Keratinocyte (primary cell): ENCODE results near the gene NEK6. TPM values are rescaled to one million over a fixed set of nuclear protein-coding genes. Genes with fewer than 3 reads are reported as not detected.

ENCODE experiments used
- DNase-seq: peaks from one replicate; pipeline ENCODE4 v3.0.0-alpha.2; 2011; ENCODE audit warnings: low read depth, missing footprints, low spot score
- FAIRE-seq: peaks from 2 replicates; lab custom pipeline; 2011; peaks lifted over from hg19 to GRCh38; lab: Jason Lieb, UNC
- H2AFZ ChIP-seq: 2 replicates; pipeline ENCODE4 v1.6.0; 2012; ENCODE audit warnings: low read length, control low read depth, inconsistent platforms; ENCODE audit not compliant: control insufficient read depth
- H3K27ac ChIP-seq: 2 replicates; pipeline ENCODE4 v1.5.1; 2011; ENCODE audit warnings: low read length; ENCODE audit not compliant: control insufficient read depth, insufficient read depth
- H3K27me3 ChIP-seq: 3 replicates; pipeline ENCODE4 v1.6.0; 2011; ENCODE audit warnings: low read length; ENCODE audit not compliant: control insufficient read depth, insufficient read depth; ENCODE audit errors: extremely low read depth
- H3K36me3 ChIP-seq, 2 experiments: 2 replicates in 1 of 2; 3 replicates in 1 of 2; pipeline ENCODE4 v1.5.1; 2011; ENCODE audit warnings: low read length in 2 of 2, mild to moderate bottlenecking in 1 of 2; ENCODE audit not compliant: control insufficient read depth in 2 of 2, insufficient read depth in 2 of 2; ENCODE audit errors: extremely low read depth in 1 of 2
- H3K4me1 ChIP-seq: 3 replicates; pipeline ENCODE4 v1.5.1; 2011; ENCODE audit warnings: low read length; ENCODE audit not compliant: control insufficient read depth, insufficient read depth; ENCODE audit errors: extremely low read depth
- H3K4me2 ChIP-seq: 3 replicates; pipeline ENCODE4 v1.6.0; 2011; ENCODE audit warnings: low read depth, low read length; ENCODE audit not compliant: control insufficient read depth, insufficient read depth; ENCODE audit errors: extremely low read depth
- H3K4me3 ChIP-seq, 3 experiments: fragments of 200-600 bp in 1 of 3; sonication (generic) in 1 of 3; 2 replicates in 2 of 3; 3 replicates in 1 of 3; pipeline ENCODE4 v1.5.1; 2011 to 2016; ENCODE audit warnings: low read length in 3 of 3, mild to moderate bottlenecking in 3 of 3, control low read depth in 2 of 3, inconsistent platforms in 1 of 3, low read depth in 1 of 3, mixed read lengths in 1 of 3, mixed run types in 1 of 3, moderate library complexity in 1 of 3; ENCODE audit not compliant: control insufficient read depth in 2 of 3, insufficient read depth in 2 of 3; ENCODE audit errors: extremely low read depth in 1 of 3
- H3K79me2 ChIP-seq: 2 replicates; pipeline ENCODE4 v1.6.0; 2012; ENCODE audit warnings: low read length; ENCODE audit not compliant: control insufficient read depth, insufficient read depth
- H3K9ac ChIP-seq: 3 replicates; pipeline ENCODE4 v1.6.0; 2011; ENCODE audit warnings: low read length; ENCODE audit not compliant: control insufficient read depth, insufficient read depth; ENCODE audit errors: extremely low read depth
- H3K9me1 ChIP-seq: 3 replicates; pipeline ENCODE4 v1.6.0; 2011; ENCODE audit warnings: low read length; ENCODE audit not compliant: control insufficient read depth, insufficient read depth; ENCODE audit errors: extremely low read depth
- H3K9me3 ChIP-seq: 2 replicates; pipeline ENCODE4 v1.5.1; 2012; ENCODE audit warnings: low read depth, low read length; ENCODE audit not compliant: control insufficient read depth
- H4K20me1 ChIP-seq: 3 replicates; pipeline ENCODE4 v1.6.0; 2011; ENCODE audit warnings: low read length; ENCODE audit not compliant: control insufficient read depth, insufficient read depth; ENCODE audit errors: extremely low read depth
- CTCF ChIP-seq, 3 experiments: IDR thresholded peaks in 1 of 3; conservative IDR thresholded peaks in 1 of 3; optimal IDR thresholded peaks in 1 of 3; 2 replicates in 2 of 3; 3 replicates in 1 of 3; pipeline versions ENCODE3 to v1.5.1; 2011; ENCODE audit warnings: low read length in 3 of 3, mild to moderate bottlenecking in 3 of 3, moderate library complexity in 2 of 3, control low read depth in 1 of 3, inconsistent platforms in 1 of 3; ENCODE audit not compliant: insufficient read depth in 2 of 3; ENCODE audit errors: extremely low read depth in 1 of 3
- EZH2 ChIP-seq: IDR thresholded peaks from one replicate; pipeline ENCODE4 v1.6.1; 2012; ENCODE audit warnings: inconsistent platforms, mild to moderate bottlenecking, low read length, moderate library complexity
- dilution Hi-C: fragments of 300-500 bp; cut with MboI; formaldehyde crosslinking; loops from one replicate; pipeline ENCODE4 v1.7.0; 2020; ENCODE audit warnings: low sequenced_read_pairs; ENCODE audit not compliant: extremely low pct_ligation_motif_present
- polyA plus RNA-seq, 5 experiments: library from polyadenylated mRNA; depleted of rRNA in 3 of 5; stranded (reverse) in 3 of 5; stranded (forward) in 1 of 5; unstranded in 1 of 5; fragments of >200 nt; gene quantifications; 1 replicate in 1 of 5; 2 replicates in 3 of 5; 3 replicates in 1 of 5; pipeline versions ENCODE4 v1.2.1 to v1.2.3, GENCODE V29; 2011 to 2012; ENCODE audit warnings: missing spikeins in 2 of 5, low read depth in 1 of 5, low replicate concordance in 1 of 5

The NEK6 gene
- polyA plus RNA-seq, 1 donor (not counting 4 experiments of a cell fraction or from before 2014, with no cell fraction given): 56.4 TPM

GRCh38 chr9:124334568-124335319 lies 77.0 kb downstream of the NEK6 start:
- dilution Hi-C loops: no loop called here
- no peak overlapping the region for H3K9ac ChIP-seq
- no peaks in the 10 kb centered on the region for H3K79me2 ChIP-seq
- FAIRE-seq (no peak), DNase-seq (no peak)
- H3K27me3 ChIP-seq: no peaks in the 10 kb centered on the region
- H3K4me3 ChIP-seq: no peak overlapping the region
- H3K27ac ChIP-seq: no peak overlapping the region
- H3K36me3 ChIP-seq: peaks cover 15 to 18% of the 10 kb centered on the region in 2 experiments
- no peak overlapping the region for H2AFZ ChIP-seq
- no peak overlapping the region for H3K4me2 ChIP-seq
- H3K9me3 ChIP-seq: no peaks in the 10 kb centered on the region
- H3K9me1 ChIP-seq: no peaks in the 10 kb centered on the region
- no peaks in the 10 kb centered on the region for H3K4me1 ChIP-seq
- H4K20me1 ChIP-seq: no peaks in the 10 kb centered on the region
- TF ChIP-seq EZH2: no peak
- no peak for TF ChIP-seq CTCF (optimal IDR thresholded peaks at IDR 0.05 in 1 of 3, IDR thresholded peaks at IDR 0.05 in 1 of 3, conservative IDR thresholded peaks at IDR 0.05 in 1 of 3; ENCODE audit: extremely low read depth in 1 of 3, insufficient read depth in 2 of 3, low read length in 3 of 3)

- dilution Hi-C loops: no loop called here
- Histone ChIP-seq H4K20me1 (no peaks in the 10 kb centered on the region), H3K27me3 (no peaks in the 10 kb centered on the region), H3K9me1 (no peaks in the 10 kb centered on the region), H3K4me1 (no peaks in the 10 kb centered on the region), H3K9ac (no peak overlapping the region), H3K9me3 (no peaks in the 10 kb centered on the region), H3K27ac (no peak overlapping the region), H3K79me2 (no peaks in the 10 kb centered on the region), H3K4me3 (no peak overlapping the region), H3K4me2 (no peak overlapping the region), H2AFZ (no peak overlapping the region), H3K36me3 (peaks cover 19 to 21% of the 10 kb centered on the region in 2 experiments)
- DNase-seq: no peak
- TF ChIP-seq CTCF (optimal IDR thresholded peaks at IDR 0.05 in 1 of 3, IDR thresholded peaks at IDR 0.05 in 1 of 3, conservative IDR thresholded peaks at IDR 0.05 in 1 of 3; ENCODE audit: extremely low read depth in 1 of 3, insufficient read depth in 2 of 3, low read length in 3 of 3) (no peak), EZH2 (no peak)
- no peak for FAIRE-seq
These were observed 77.6 kb downstream of the NEK6 start for GRCh38 chr9:124335320-124335707.
